GM23338 (cell line): Measurements from ENCODE around the gene CHCHD6. TPM values are rescaled to one million over a fixed set of nuclear protein-coding genes. Genes with fewer than 3 reads are reported as not detected.

Experiments
- ATAC-seq: fragments of 200-7000 bp; cut with Tn5 transposase; 3 replicates; pipeline ENCODE4 v1.9.1; 2020
- DNase-seq: peaks from one replicate; pipeline ENCODE4 v3.0.0-alpha.2; 2015; ENCODE audit warnings: low spot score
- H2AFZ ChIP-seq: fragments of 200-600 bp; sonication (generic); 2 replicates; pipeline ENCODE4 v1.8.0; 2016; ENCODE audit warnings: antibody characterized with exemption, mild to moderate bottlenecking, moderate library complexity
- H3F3A ChIP-seq: fragments of 200-600 bp; sonication (generic); replicated peaks from 2 replicates; pipeline ENCODE4 v1.8.0; 2017; ENCODE audit warnings: antibody characterized with exemption, mixed run types, low read depth
- H3K27ac ChIP-seq: fragments of 200-600 bp; sonication (generic); 2 replicates; pipeline ENCODE4 v1.6.1; 2016; ENCODE audit warnings: low read depth
- H3K27me3 ChIP-seq: fragments of 200-600 bp; sonication (generic); 2 replicates; pipeline ENCODE4 v1.8.0; 2016; ENCODE audit warnings: mild to moderate bottlenecking, mixed run types, moderate library complexity; ENCODE audit not compliant: insufficient read depth
- H3K36me3 ChIP-seq: fragments of 200-600 bp; sonication (generic); 2 replicates; pipeline ENCODE4 v1.8.0; 2016; ENCODE audit warnings: mild to moderate bottlenecking; ENCODE audit not compliant: insufficient read depth
- H3K4me1 ChIP-seq: fragments of 200-600 bp; sonication (generic); 2 replicates; pipeline ENCODE4 v1.8.0; 2016; ENCODE audit warnings: mild to moderate bottlenecking, moderate library complexity; ENCODE audit not compliant: insufficient read depth
- H3K4me2 ChIP-seq: fragments of 200-600 bp; sonication (generic); 2 replicates; pipeline ENCODE4 v1.7.1; 2017; ENCODE audit warnings: mixed run types
- H3K4me3 ChIP-seq: fragments of 200-600 bp; sonication (generic); 2 replicates; pipeline ENCODE4 v1.6.1; 2016; ENCODE audit warnings: mixed run types
- H3K79me2 ChIP-seq: fragments of 200-600 bp; sonication (generic); replicated peaks from 2 replicates; pipeline ENCODE4 v1.8.0; 2017; ENCODE audit warnings: mild to moderate bottlenecking; ENCODE audit not compliant: insufficient read depth
- H3K9me2 ChIP-seq: fragments of 200-600 bp; sonication (generic); 2 replicates; pipeline ENCODE4 v1.8.0; 2017; ENCODE audit not compliant: insufficient read depth
- H4K20me1 ChIP-seq: fragments of 200-600 bp; sonication (generic); replicated peaks from 2 replicates; pipeline ENCODE4 v1.8.0; 2017; ENCODE audit warnings: mild to moderate bottlenecking; ENCODE audit not compliant: insufficient read depth
- H3K27ac Mint-ChIP-seq: 2 replicates; pipeline ENCODE4 v1.8.0; 2020; ENCODE audit warnings: inconsistent platforms, mild to moderate bottlenecking, moderate library complexity, mixed read lengths
- H3K27me3 Mint-ChIP-seq: 3 replicates; pipeline ENCODE4 v1.8.0; 2022; ENCODE audit warnings: low read depth, mild to moderate bottlenecking, moderate library complexity, mixed read lengths, inconsistent platforms; ENCODE audit not compliant: insufficient read depth, poor library complexity
- H3K36me3 Mint-ChIP-seq: 3 replicates; pipeline ENCODE4 v1.8.0; 2021; ENCODE audit warnings: low read depth, mild to moderate bottlenecking, inconsistent platforms, moderate library complexity, mixed read lengths
- H3K4me1 Mint-ChIP-seq: 3 replicates; pipeline ENCODE4 v1.8.0; 2020; ENCODE audit warnings: mild to moderate bottlenecking, inconsistent platforms, mixed read lengths
- H3K4me3 Mint-ChIP-seq: 3 replicates; pipeline ENCODE4 v1.8.0; 2021; ENCODE audit warnings: moderate library complexity, mild to moderate bottlenecking, inconsistent platforms, mixed read lengths
- H3K9me3 Mint-ChIP-seq: 3 replicates; pipeline ENCODE4 v1.8.0; 2020; ENCODE audit warnings: moderate library complexity, mild to moderate bottlenecking, inconsistent platforms, mixed read lengths
- CREB1 ChIP-seq: fragments of 250-450 bp; sonication (Bioruptor Pico); IDR thresholded peaks from 2 replicates; pipeline ENCODE4 v1.5.0; 2020; ENCODE audit warnings: low read depth, mild to moderate bottlenecking, moderate library complexity
- CTCF ChIP-seq, 2 experiments: fragments of 200-600 bp in 1 of 2; sonication (generic) in 1 of 2; conservative IDR thresholded peaks; 2 replicates each; pipeline versions ENCODE4 v1.5.1 to v1.6.1; 2016 to 2017; ENCODE audit warnings: antibody characterized with exemption in 2 of 2, low read depth in 2 of 2, mild to moderate bottlenecking in 2 of 2, moderate library complexity in 1 of 2
- ETS1 ChIP-seq: IDR thresholded peaks from 2 replicates; pipeline ENCODE4 v1.6.1; 2016; ENCODE audit warnings: antibody characterized with exemption
- EZH2 ChIP-seq: fragments of 200-600 bp; sonication (generic); IDR thresholded peaks from one replicate; pipeline ENCODE4 v1.8.0; 2017; ENCODE audit warnings: antibody characterized with exemption, mild to moderate bottlenecking, low read depth; ENCODE audit not compliant: unreplicated experiment
- EZH2phosphoT487 ChIP-seq: fragments of 200-600 bp; sonication (generic); IDR thresholded peaks from one replicate; pipeline ENCODE4 v1.8.1; 2018; ENCODE audit warnings: antibody characterized with exemption; ENCODE audit not compliant: unreplicated experiment
- JUNB ChIP-seq: IDR thresholded peaks from one replicate; pipeline ENCODE4 v1.6.1; 2016; ENCODE audit warnings: antibody characterized with exemption; ENCODE audit not compliant: unreplicated experiment
- NANOG ChIP-seq: IDR thresholded peaks from 2 replicates; pipeline ENCODE4 v1.6.1; 2016; ENCODE audit warnings: antibody characterized with exemption, borderline replicate concordance
- POLR2AphosphoS5 ChIP-seq: IDR thresholded peaks from 2 replicates; pipeline ENCODE4 v1.6.1; 2016; ENCODE audit warnings: antibody characterized with exemption, low read depth
- STAT1 ChIP-seq: IDR thresholded peaks from one replicate; pipeline ENCODE4 v1.6.1; 2016; ENCODE audit warnings: antibody characterized with exemption; ENCODE audit not compliant: unreplicated experiment
- ZNF114 ChIP-seq: fragments of 250-450 bp; sonication (Bioruptor Pico); IDR thresholded peaks from 2 replicates; pipeline ENCODE4 v1.5.0; 2020; ENCODE audit warnings: mild to moderate bottlenecking, moderate library complexity
- ZNF462 ChIP-seq: fragments of 250-450 bp; sonication (Bioruptor Pico); IDR thresholded peaks from 2 replicates; pipeline ENCODE4 v1.5.0; 2020; ENCODE audit warnings: mild to moderate bottlenecking, moderate library complexity
- polyA plus RNA-seq: library from polyadenylated mRNA; unstranded; fragments of >200 nt; fragmentation: Nextera tagmentation; extraction: Ambion mirVana; gene quantifications from 2 replicates; pipeline ENCODE4 v1.2.1, GENCODE V29; 2016
- total RNA-seq: library from RNA; depleted of rRNA; stranded (reverse); fragments of >200 nt; shearing (Covaris generic); gene quantifications from 2 replicates; pipeline ENCODE4 v1.2.3, GENCODE V29; 2014

CHCHD6 gene
- total and polyA plus RNA-seq, 2 experiments from 2014 or later = 28.8 to 43.0 TPM

GRCh38 chr3:126923895-126924294 is 219.9 kb downstream of the CHCHD6 start:
- Histone ChIP-seq H3K79me2 (no peaks in the 10 kb centered on the region), H3F3A (no peaks in the 10 kb centered on the region), H3K36me3 (no peaks in the 10 kb centered on the region), H3K4me2 (no peak overlapping the region), H3K4me1 (no peaks in the 10 kb centered on the region), H3K4me3 (no peak overlapping the region), H4K20me1 (no peaks in the 10 kb centered on the region), H3K9me2 (no peaks in the 10 kb centered on the region), H3K27ac (no peak overlapping the region), H2AFZ (no peak overlapping the region), H3K27me3 (no peaks in the 10 kb centered on the region)
- H3K36me3 Mint-ChIP-seq = peaks cover 12% of the 10 kb centered on the region
- ATAC-seq = no peak
- no peaks in the 10 kb centered on the region; the same call in 2 of the 3 replicates for H3K4me1 Mint-ChIP-seq
- H3K4me3 Mint-ChIP-seq = no peak overlapping the region
- peaks cover 12% of the 10 kb centered on the region for H3K9me3 Mint-ChIP-seq
- no peak overlapping the region; the same call in 1 of the 2 replicates for H3K27ac Mint-ChIP-seq
- peaks cover 7% of the 10 kb centered on the region for H3K27me3 Mint-ChIP-seq
- DNase-seq = no peak
- no peak for TF ChIP-seq EZH2
- TF ChIP-seq EZH2phosphoT487 = no peak
- no peak for TF ChIP-seq JUNB
- TF ChIP-seq POLR2AphosphoS5 = no peak
- no peak for TF ChIP-seq CTCF (conservative IDR thresholded peaks at IDR 0.05; ENCODE audit: low read depth in 2 of 2)
- TF ChIP-seq ZNF462 (CRISPR knock-in tag) = no peak
- no peak for TF ChIP-seq STAT1
- no peak for TF ChIP-seq NANOG
- no peak for TF ChIP-seq ETS1
- no peak for TF ChIP-seq ZNF114 (CRISPR knock-in tag)
- no peak for TF ChIP-seq CREB1 (CRISPR knock-in tag)
